PC-3 (cell line): ENCODE data around the gene GTF2E1. TPM values are rescaled to one million over a fixed set of nuclear protein-coding genes. Genes with fewer than 3 reads are reported as not detected.

Source experiments
- ATAC-seq: fragments of 200-7000 bp; cut with Tn5 transposase; 2 replicates; pipeline ENCODE4 v1.9.1; 2020; ENCODE audit warnings: mild to moderate bottlenecking, moderate library complexity
- BruUV-seq: library from RNA; stranded (reverse); fragments of 400-500 nt; replicated peaks from 2 replicates; lab custom pipeline; 2021; lab: Mats Ljungman, UMichigan
- CTCF ChIA-PET: fragments of 300-600 bp; sonication (Branson Sonifier 250); formaldehyde crosslinking; loops from one replicate; lab custom pipeline; 2022; ENCODE audit warnings: antibody characterized with exemption; lab: Charles Lee
- POLR2A ChIA-PET: fragments of 300-600 bp; sonication (Branson Sonifier 250); formaldehyde crosslinking; loops from one replicate; lab custom pipeline; 2022; ENCODE audit warnings: antibody characterized with exemption; ENCODE audit not compliant: unreplicated experiment; lab: Charles Lee
- DNase-seq: peaks from one replicate; pipeline ENCODE4 v3.0.0-alpha.2; 2015
- H2AFZ ChIP-seq: fragments of 300-600 bp; sonication (generic); 2 replicates; pipeline ENCODE4 v1.6.0; 2016; ENCODE audit warnings: antibody characterized with exemption, low read length
- H3F3A ChIP-seq: fragments of 300-600 bp; sonication (generic); one replicate; pipeline ENCODE4 v1.6.0; 2017; ENCODE audit warnings: antibody characterized with exemption, low read length, control low read depth, mild to moderate bottlenecking; ENCODE audit not compliant: unreplicated experiment
- H3K27ac ChIP-seq: fragments of 300-600 bp; sonication (generic); 2 replicates; pipeline ENCODE4 v1.5.1; 2016; ENCODE audit warnings: mild to moderate bottlenecking, low read length
- H3K27me3 ChIP-seq: fragments of 300-600 bp; sonication (generic); 2 replicates; pipeline ENCODE4 v1.6.1; 2016; ENCODE audit warnings: low read length, mixed read lengths
- H3K36me3 ChIP-seq: fragments of 300-600 bp; sonication (generic); 2 replicates; pipeline ENCODE4 v1.6.1; 2016; ENCODE audit warnings: low read depth, mixed run types, low read length, mixed read lengths
- H3K4me1 ChIP-seq: fragments of 300-600 bp; sonication (generic); 2 replicates; pipeline ENCODE4 v1.5.1; 2016; ENCODE audit warnings: low read length; ENCODE audit not compliant: insufficient read depth
- H3K4me2 ChIP-seq: fragments of 300-600 bp; sonication (generic); 2 replicates; pipeline ENCODE4 v1.6.0; 2016; ENCODE audit warnings: low read length
- H3K4me3 ChIP-seq: fragments of 300-600 bp; sonication (generic); 2 replicates; pipeline ENCODE4 v1.5.1; 2016; ENCODE audit warnings: mild to moderate bottlenecking, low read length, mixed read lengths
- H3K79me2 ChIP-seq: fragments of 300-600 bp; sonication (generic); 2 replicates; pipeline ENCODE4 v1.6.1; 2017; ENCODE audit warnings: low read length, mixed read lengths
- H3K9ac ChIP-seq: fragments of 300-600 bp; sonication (generic); 2 replicates; pipeline ENCODE4 v1.6.0; 2016; ENCODE audit warnings: mild to moderate bottlenecking, low read length
- H3K9me2 ChIP-seq: fragments of 300-600 bp; sonication (generic); replicated peaks from 2 replicates; pipeline ENCODE4 v1.6.1; 2016; ENCODE audit warnings: mixed run types, low read length, mixed read lengths
- H3K9me3 ChIP-seq: fragments of 300-600 bp; sonication (generic); 2 replicates; pipeline ENCODE4 v1.6.1; 2016; ENCODE audit warnings: low read length, mixed read lengths
- H4K20me1 ChIP-seq: fragments of 300-600 bp; sonication (generic); 2 replicates; pipeline ENCODE4 v1.6.1; 2016; ENCODE audit warnings: low read length, mixed read lengths
- EZH2 ChIP-seq: fragments of 300-600 bp; sonication (generic); IDR thresholded peaks from one replicate; pipeline ENCODE4 v1.6.1; 2017; ENCODE audit warnings: antibody characterized with exemption, mild to moderate bottlenecking, low read length; ENCODE audit not compliant: unreplicated experiment
- EZH2phosphoT487 ChIP-seq: fragments of 300-600 bp; sonication (generic); IDR thresholded peaks from 2 replicates; pipeline ENCODE4 v1.6.1; 2018; ENCODE audit warnings: mild to moderate bottlenecking, antibody characterized with exemption, low read length, borderline replicate concordance
- intact Hi-C: fragments of 100-400 bp; cut with micrococcal nuclease; formaldehyde crosslinking; loops from 2 replicates; pipeline ENCODE4 v1.9.0; 2023
- total RNA-seq: library from RNA; depleted of rRNA; stranded (reverse); fragments of >200 nt; gene quantifications from 2 replicates; pipeline ENCODE4 v1.2.3, GENCODE V29; 2014; rRNA removed
- TF ChIP-seq, protein P1 (sequence below): fragments of 300-600 bp; sonication (generic); conservative IDR thresholded peaks from 2 replicates; pipeline ENCODE4 v1.5.1; 2017; ENCODE audit warnings: antibody characterized with exemption, low read depth, mild to moderate bottlenecking, low read length

The GTF2E1 gene
- total RNA-seq, 1 experiment from 2014 or later = 15.2 TPM

DNA sequence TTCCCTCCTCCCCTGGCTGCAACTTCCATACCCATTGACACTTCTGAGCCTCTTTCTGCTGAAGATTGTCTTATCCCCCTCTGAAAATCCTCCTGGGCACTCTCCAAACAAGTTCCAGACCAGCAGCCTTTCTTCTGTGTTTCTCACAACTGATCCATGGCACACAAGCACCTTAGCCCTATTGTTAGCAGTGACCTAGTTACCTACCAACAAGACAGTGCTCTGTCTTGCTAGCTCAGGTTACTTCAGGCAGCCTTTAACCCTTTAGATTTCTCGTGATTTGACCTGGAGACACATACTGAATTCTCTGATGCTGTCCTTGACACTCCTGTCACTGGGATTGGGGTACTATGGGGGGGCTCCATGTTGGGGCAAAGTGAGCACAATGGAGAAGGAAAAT, 82.1 kb downstream of the GTF2E1 start:
- Histone ChIP-seq H3K79me2 (no peaks in the 10 kb centered on the region), H3K4me1 (no peaks in the 10 kb centered on the region), H3K9me2 (no peaks in the 10 kb centered on the region), H3K4me3 (no peak overlapping the region), H3K36me3 (no peaks in the 10 kb centered on the region), H3F3A (no peaks in the 10 kb centered on the region), H3K27ac (no peak overlapping the region), H2AFZ (no peak overlapping the region), H3K4me2 (no peak overlapping the region), H4K20me1 (no peaks in the 10 kb centered on the region), H3K9ac (no peak overlapping the region), H3K27me3 (peaks cover 22% of the 10 kb centered on the region; the same call in 1 of the 2 replicates), H3K9me3 (no peaks in the 10 kb centered on the region)
- BruUV-seq = no TSS peak
- ChIA-PET CTCF (no interaction called here), POLR2A (no interaction called here)
- DNase-seq (no peak), ATAC-seq (no peak)
- TF ChIP-seq, protein P1, sequence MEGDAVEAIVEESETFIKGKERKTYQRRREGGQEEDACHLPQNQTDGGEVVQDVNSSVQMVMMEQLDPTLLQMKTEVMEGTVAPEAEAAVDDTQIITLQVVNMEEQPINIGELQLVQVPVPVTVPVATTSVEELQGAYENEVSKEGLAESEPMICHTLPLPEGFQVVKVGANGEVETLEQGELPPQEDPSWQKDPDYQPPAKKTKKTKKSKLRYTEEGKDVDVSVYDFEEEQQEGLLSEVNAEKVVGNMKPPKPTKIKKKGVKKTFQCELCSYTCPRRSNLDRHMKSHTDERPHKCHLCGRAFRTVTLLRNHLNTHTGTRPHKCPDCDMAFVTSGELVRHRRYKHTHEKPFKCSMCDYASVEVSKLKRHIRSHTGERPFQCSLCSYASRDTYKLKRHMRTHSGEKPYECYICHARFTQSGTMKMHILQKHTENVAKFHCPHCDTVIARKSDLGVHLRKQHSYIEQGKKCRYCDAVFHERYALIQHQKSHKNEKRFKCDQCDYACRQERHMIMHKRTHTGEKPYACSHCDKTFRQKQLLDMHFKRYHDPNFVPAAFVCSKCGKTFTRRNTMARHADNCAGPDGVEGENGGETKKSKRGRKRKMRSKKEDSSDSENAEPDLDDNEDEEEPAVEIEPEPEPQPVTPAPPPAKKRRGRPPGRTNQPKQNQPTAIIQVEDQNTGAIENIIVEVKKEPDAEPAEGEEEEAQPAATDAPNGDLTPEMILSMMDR = no peak
- no peak for TF ChIP-seq EZH2
- TF ChIP-seq EZH2phosphoT487 = no peak
- intact Hi-C loops = no loop called here

DNA sequence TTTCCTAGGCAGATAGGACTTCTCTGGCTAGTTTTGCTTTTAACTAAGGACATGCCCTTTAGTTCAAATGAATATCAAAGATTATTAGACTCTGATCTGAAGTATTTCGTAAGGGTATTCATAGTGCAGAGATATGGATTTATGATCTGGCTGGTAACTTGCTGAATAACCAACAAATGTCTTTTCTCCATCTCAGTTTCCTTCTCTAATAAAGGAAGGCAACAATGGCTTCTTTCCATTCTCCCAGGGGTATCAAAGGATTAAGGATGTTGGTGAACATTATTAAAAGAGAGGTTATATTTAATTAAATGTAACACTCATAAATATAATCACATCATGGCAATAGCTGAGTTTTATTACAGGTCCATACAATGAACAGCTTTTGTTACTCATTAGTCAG, 86.3 kb downstream of the GTF2E1 start:
- no peak for TF ChIP-seq EZH2
- intact Hi-C loops = no loop called here
- BruUV-seq = no TSS peak
- ATAC-seq = no peak
- no peak overlapping the region for H3K4me3 ChIP-seq
- DNase-seq = no peak
- H3K4me2 ChIP-seq = no peak overlapping the region
- no peaks in the 10 kb centered on the region for H3F3A ChIP-seq
- no peaks in the 10 kb centered on the region for H4K20me1 ChIP-seq
- no peaks in the 10 kb centered on the region for H3K36me3 ChIP-seq
- no peak overlapping the region for H3K27ac ChIP-seq
- H3K9me2 ChIP-seq = no peaks in the 10 kb centered on the region
- H3K27me3 ChIP-seq = peaks cover 43% of the 10 kb centered on the region; the same call in 1 of the 2 replicates
- no peak overlapping the region for H2AFZ ChIP-seq
- ChIA-PET CTCF (no interaction called here), POLR2A (no interaction called here)
- H3K4me1 ChIP-seq = no peaks in the 10 kb centered on the region
- no peak overlapping the region for H3K9ac ChIP-seq
- no peaks in the 10 kb centered on the region for H3K9me3 ChIP-seq
- no peaks in the 10 kb centered on the region for H3K79me2 ChIP-seq

DNA sequence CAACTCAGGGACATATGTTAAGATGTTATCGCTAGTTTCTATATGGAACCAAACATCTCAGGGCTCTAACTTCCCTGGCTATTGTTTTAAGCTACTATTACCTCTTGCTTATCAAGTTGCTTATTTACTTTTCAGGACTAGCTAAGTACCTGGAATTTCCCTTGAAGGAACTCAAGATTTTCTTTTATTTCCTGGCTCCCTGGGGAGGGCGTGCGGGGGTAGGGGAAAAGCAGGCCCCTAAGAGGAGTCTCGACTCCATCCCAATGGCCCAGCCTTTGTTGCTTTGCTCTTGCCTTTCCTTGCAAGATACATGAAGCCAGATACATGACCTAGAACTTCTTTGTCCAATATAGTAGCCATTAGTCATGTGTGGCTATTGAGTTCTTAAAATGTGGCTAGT, 88.5 kb downstream of the GTF2E1 start:
- TF ChIP-seq, protein P1 = no peak
- TF ChIP-seq EZH2phosphoT487 = no peak
- no peak for TF ChIP-seq EZH2
- ATAC-seq (no peak), DNase-seq (no peak)
- no peaks in the 10 kb centered on the region for H3F3A ChIP-seq
- no peak overlapping the region for H3K4me3 ChIP-seq
- H3K4me1 ChIP-seq = no peaks in the 10 kb centered on the region
- no TSS peak for BruUV-seq
- no peak overlapping the region for H3K9ac ChIP-seq
- no peak overlapping the region for H3K27ac ChIP-seq
- no peaks in the 10 kb centered on the region for H3K36me3 ChIP-seq
- H3K9me3 ChIP-seq = no peaks in the 10 kb centered on the region
- H3K4me2 ChIP-seq = no peak overlapping the region
- H3K79me2 ChIP-seq = no peaks in the 10 kb centered on the region
- no peaks in the 10 kb centered on the region for H3K9me2 ChIP-seq
- no peaks in the 10 kb centered on the region for H4K20me1 ChIP-seq
- H3K27me3 ChIP-seq = peaks cover 43% of the 10 kb centered on the region; the same call in 1 of the 2 replicates
- POLR2A ChIA-PET = no interaction called here
- CTCF ChIA-PET = no interaction called here
- intact Hi-C loops = no loop called here
- H2AFZ ChIP-seq = no peak overlapping the region

Other genes starting within 250 kb of the GTF2E1 start
- 239 and 283 TPM in 2 replicates for gene NDUFB4, start 146.4 kb upstream of the GTF2E1 start, total RNA-seq
- 0.11 and 1.4 TPM in 2 replicates for gene HGD, start 60.5 kb upstream of the GTF2E1 start, total RNA-seq
- 21.3 and 24.3 TPM in 2 replicates for gene RABL3, start 228 bp upstream of the GTF2E1 start, total RNA-seq
- gene STXBP5L, start 165.5 kb downstream of the GTF2E1 start, total RNA-seq = not detected in 2 replicates